ENCODE results near the gene TSPAN33. TPM values are rescaled to one million over a fixed set of nuclear protein-coding genes. Genes with fewer than 3 reads are reported as not detected.
A peak's percentile ranks its signal among the peaks of the same experiment; 100 is the strongest.

The TSPAN33 gene
- total and polyA plus RNA-seq, 9 of the 15 experiments (the other 6 are each of a cell fraction or from before 2014, with no cell fraction given) = 0.03 to 1.5 (median 0.23) TPM; not detected in 2

GRCh38 chr7:129150199-129150996 lies 5.9 kb downstream of the TSPAN33 start (continued):
- TF ChIP-seq PATZ1 (CRISPR knock-in tag; IDR thresholded peaks at IDR 0.05; ENCODE audit: borderline replicate concordance) (no peak), RFX5 (IDR thresholded peaks at IDR 0.05; ENCODE audit: low read depth, low read length) (no peak), MXD1 (CRISPR knock-in tag; IDR thresholded peaks at IDR 0.05; ENCODE audit: borderline replicate concordance, poor library complexity, severe bottlenecking) (no peak), TAF15 (IDR thresholded peaks at IDR 0.05; ENCODE audit: low read depth, low read length) (no peak), FOXK1 (CRISPR knock-in tag; IDR thresholded peaks at IDR 0.05; ENCODE audit: borderline replicate concordance) (no peak), TAF7 (tag; IDR thresholded peaks at IDR 0.05) (no peak), EHMT2 (IDR thresholded peaks at IDR 0.05) (no peak), PTTG1 (tag; IDR thresholded peaks at IDR 0.05; ENCODE audit: low read depth) (no peak), CCNT2 (IDR thresholded peaks at IDR 0.05; ENCODE audit: borderline replicate concordance, extremely low read depth, insufficient read length, low read depth, low read length) (peak; percentile 95), SMARCB1 (IDR thresholded peaks at IDR 0.05; ENCODE audit: insufficient read length, low read depth) (no peak), CCAR2 (IDR thresholded peaks at IDR 0.05; ENCODE audit: low read depth, low read length) (no peak), KDM2B (CRISPR knock-in tag; IDR thresholded peaks at IDR 0.05) (no peak)
- TF ChIP-seq, protein P1, sequence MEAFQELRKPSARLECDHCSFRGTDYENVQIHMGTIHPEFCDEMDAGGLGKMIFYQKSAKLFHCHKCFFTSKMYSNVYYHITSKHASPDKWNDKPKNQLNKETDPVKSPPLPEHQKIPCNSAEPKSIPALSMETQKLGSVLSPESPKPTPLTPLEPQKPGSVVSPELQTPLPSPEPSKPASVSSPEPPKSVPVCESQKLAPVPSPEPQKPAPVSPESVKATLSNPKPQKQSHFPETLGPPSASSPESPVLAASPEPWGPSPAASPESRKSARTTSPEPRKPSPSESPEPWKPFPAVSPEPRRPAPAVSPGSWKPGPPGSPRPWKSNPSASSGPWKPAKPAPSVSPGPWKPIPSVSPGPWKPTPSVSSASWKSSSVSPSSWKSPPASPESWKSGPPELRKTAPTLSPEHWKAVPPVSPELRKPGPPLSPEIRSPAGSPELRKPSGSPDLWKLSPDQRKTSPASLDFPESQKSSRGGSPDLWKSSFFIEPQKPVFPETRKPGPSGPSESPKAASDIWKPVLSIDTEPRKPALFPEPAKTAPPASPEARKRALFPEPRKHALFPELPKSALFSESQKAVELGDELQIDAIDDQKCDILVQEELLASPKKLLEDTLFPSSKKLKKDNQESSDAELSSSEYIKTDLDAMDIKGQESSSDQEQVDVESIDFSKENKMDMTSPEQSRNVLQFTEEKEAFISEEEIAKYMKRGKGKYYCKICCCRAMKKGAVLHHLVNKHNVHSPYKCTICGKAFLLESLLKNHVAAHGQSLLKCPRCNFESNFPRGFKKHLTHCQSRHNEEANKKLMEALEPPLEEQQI (IDR thresholded peaks at IDR 0.05) = peak; percentile 80; the same call in 1 of the 2 replicates

Measured in K562 (cell line).